ENCODE results near the gene LPCAT3.
"Not testable (repeated sequence)": the region's sequence is repeated elsewhere in the genome, so short reads cannot be mapped to it uniquely, and the experiment has no call there.

Gene LPCAT3

GRCh38 chr12:7018350-7019042 lies at the start of gene LPCAT3:
Gene LPCAT3 (minus strand): TSS chr12:7018476. CDS start chr12:7018424, 52 bp downstream.
- peak; percentile 88 to 95 for DNase-seq (ENCODE audit: low read depth in 2 of 2)

DNA sequence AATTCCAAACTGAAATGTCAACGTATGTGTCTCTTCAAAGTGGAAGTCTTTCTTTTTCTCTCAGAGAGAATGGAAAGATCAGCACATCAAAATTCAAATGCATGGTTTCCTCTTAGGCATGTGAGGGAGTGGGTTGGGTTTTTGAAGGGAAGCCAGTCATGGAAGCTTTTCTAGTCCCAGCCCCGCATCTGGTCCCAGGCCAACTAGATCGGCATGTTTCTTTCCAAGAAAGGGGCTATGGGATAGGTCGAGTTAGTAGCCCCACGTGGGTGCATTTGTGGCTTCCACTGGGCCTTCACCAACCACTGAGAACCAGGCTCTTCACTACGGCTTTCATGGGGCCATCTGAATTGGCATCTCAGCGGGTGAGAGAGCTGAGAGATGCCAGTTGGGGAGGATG lies 48.8 kb upstream of the LPCAT3 start:
- DNase-seq (ENCODE audit: low read depth in 2 of 2) = no peak

- DNase-seq (ENCODE audit: low read depth in 2 of 2) = no peak
Observed at GRCh38 chr12:7066596-7066995, 48.3 kb upstream of the LPCAT3 start.

GRCh38 chr12:7065073-7065623 lies 46.9 kb upstream of the LPCAT3 start:
- no peak for DNase-seq (ENCODE audit: low read depth in 2 of 2)

DNA sequence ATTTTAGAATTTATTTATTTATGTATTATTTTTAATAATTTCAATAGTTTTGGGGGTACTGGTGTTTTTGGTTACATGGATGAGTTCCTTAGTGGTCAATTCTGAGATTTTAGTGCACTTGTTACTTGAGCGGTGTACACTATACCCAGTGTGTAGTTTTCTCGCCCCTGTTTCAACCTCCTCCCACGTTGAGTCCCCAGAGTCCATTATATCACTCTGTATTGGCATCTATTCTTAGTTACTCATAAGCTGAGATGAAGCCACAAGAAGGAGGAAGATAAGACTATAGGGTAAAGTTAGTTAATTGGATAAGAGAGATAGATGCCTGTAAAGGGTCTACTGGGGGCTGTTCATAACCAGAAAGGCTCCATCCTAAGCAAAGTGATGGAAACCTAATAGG lies 46.2 kb upstream of the LPCAT3 start:
- no peak for DNase-seq (ENCODE audit: low read depth in 2 of 2)

- no peak for DNase-seq (ENCODE audit: low read depth in 2 of 2)
Observed at GRCh38 chr12:7061596-7061995, 43.3 kb upstream of the LPCAT3 start.

- no peak for DNase-seq (ENCODE audit: low read depth in 2 of 2)
Observed at GRCh38 chr12:7061138-7061537, 42.9 kb upstream of the LPCAT3 start.

DNA sequence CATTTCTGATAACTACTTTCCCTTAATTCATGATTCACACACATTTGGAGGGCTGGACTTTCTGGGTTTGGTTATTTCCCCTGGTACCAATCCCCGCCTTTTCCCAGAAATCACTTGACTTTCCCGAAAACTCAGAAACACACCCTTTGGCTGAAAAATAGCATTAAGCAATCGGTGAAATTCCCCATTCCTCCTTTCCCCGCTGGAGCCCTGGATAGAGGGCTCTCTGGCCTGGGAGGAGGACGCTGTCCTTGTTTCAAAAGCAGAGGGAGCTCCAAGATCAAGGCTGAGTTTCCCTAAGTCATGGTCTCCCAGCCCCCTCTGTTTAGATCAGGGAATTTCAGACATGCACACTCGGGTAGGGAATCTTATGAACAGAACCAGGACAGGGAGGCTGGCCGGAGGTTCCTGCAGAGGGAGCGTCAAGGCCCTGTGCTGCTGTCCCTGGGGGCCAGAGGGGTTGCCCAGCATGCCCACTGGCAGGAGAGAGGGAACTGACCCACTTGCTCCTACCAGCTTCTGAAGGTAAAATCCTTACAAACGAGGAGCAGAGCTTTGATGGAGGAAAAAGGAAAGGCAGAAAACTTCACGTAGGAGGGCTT lies 42.2 kb upstream of the LPCAT3 start, which contains the start of gene C1S:
Gene C1S, plus strand, starts transcription at position 366 of the 602 bp plus-strand sequence. CDS start 1,195 bp downstream, outside the sequence.
- DNase-seq (ENCODE audit: low read depth in 2 of 2) = no peak

- no peak for DNase-seq (ENCODE audit: low read depth in 2 of 2)
Observed at GRCh38 chr12:7059780-7060179, 41.5 kb upstream of the LPCAT3 start.

GRCh38 chr12:7058850-7059395 lies 40.6 kb upstream of the LPCAT3 start:
- no peak for DNase-seq (ENCODE audit: low read depth in 2 of 2)

DNA sequence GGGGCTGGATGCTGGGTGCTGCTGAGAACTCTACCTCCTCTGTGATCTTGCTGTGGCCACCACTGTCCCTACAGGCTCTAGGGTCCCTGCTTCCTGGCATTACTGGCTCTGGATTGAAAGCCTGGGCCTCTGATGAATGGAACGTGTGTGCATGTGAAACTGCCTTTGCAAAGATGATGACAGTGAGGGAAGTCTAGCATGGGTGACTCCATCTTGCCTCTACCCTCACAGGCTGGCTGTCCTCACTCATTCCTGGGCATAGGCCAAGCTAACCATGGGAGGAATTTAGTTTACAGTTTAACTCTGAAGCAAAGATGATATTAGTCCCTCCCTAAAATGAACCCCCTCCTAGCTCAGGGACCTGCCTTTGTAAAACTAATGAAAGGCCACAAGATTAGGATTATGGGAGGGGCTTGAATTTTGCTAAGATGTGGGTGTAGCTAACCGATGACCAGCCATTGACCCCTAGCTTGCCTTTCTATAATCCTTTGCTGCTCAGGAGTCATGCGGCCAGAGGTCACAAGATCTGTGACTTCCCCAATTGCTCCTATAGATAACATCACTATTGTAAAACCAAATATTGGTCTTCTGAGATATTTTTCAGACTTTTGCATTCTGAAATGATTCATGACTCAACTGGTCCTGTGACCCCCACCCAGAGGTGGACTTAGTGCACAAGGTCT lies 40.0 kb upstream of the LPCAT3 start:
- no peak for DNase-seq (ENCODE audit: low read depth in 2 of 2)

GRCh38 chr12:7055736-7056135 lies 37.5 kb upstream of the LPCAT3 start:
- DNase-seq (ENCODE audit: low read depth in 2 of 2) = not testable (repeated sequence)

DNA sequence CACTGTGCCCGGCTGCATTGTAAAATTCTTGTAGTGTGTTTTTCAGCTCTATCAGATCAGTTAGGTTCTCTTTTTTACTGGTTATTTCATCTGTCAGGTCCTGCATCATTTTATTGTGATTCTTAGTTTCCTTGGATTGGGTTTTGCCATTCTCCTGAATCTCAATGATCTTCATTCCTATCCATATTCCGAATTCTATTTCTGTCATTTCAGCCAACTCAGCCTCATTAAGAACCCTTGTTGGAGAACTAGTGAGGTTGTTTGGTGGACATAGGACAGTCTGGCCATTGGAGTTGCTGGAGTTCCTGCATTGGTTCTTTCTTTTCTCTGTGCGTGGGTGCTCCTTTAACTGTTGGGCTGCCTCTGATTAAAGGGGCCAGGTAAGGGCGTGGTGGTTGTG lies 36.6 kb upstream of the LPCAT3 start:
- DNase-seq (ENCODE audit: low read depth in 2 of 2) = no peak

DNA sequence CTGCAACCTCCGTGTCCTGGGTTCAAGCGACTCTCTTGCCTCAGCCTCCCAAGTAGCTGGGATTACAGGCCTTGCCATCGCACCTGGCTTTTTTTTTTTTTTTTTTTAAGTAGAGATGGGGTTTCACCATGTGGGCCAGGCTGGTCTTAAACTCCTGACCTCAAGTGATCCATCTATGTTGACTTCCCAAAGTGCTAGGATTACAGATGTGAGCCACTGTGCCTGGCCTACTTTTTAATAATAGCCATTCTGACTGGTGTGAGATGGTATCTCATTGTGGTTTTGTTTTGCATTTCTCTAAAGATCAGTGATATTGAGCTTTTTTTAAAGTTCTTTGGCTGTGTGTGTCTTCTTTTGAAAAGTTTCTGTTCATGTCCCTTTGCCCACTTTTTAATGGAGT lies 31.7 kb upstream of the LPCAT3 start:
- not testable (repeated sequence) for DNase-seq (ENCODE audit: low read depth in 2 of 2)

GRCh38 chr12:7049445-7049951 lies 31.2 kb upstream of the LPCAT3 start:
- DNase-seq (ENCODE audit: low read depth in 2 of 2) = not testable (repeated sequence)

GRCh38 chr12:7047306-7047705 lies 29.0 kb upstream of the LPCAT3 start:
- DNase-seq (ENCODE audit: low read depth in 2 of 2) = no peak

GRCh38 chr12:7046383-7047105 lies 28.3 kb upstream of the LPCAT3 start:
- DNase-seq (ENCODE audit: low read depth in 2 of 2) = no peak

- no peak for DNase-seq (ENCODE audit: low read depth in 2 of 2)
Observed at GRCh38 chr12:7045913-7046312, 27.6 kb upstream of the LPCAT3 start.

DNA sequence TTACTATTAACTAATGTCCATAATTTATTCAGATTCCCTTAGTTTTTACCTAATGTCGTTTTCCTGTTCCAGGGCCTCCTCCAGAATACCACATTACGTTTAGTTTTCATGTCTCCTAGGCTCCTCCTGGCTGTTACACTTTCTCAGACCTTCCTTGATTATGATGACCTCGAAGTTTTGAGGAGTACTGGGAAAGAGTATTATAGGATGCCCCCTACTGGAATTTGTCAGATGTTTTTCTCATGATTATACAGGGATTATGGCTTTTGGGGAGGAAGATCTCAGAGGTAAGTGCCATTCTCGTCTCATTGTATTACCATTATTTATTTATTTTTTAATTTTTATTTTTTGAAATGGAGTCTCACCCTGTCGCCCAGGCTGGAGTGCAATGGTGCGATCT lies 24.6 kb upstream of the LPCAT3 start:
- no peak for DNase-seq (ENCODE audit: low read depth in 2 of 2)

- DNase-seq (ENCODE audit: low read depth in 2 of 2) = no peak
Observed at GRCh38 chr12:7039403-7039802, 21.1 kb upstream of the LPCAT3 start.

GRCh38 chr12:7038591-7038990 lies 20.3 kb upstream of the LPCAT3 start:
- DNase-seq (ENCODE audit: low read depth in 2 of 2) = no peak

All from stimulated activated CD4-positive, alpha-beta T cell treated with anti-CD3 and anti-CD28 coated beads, Interleukin-12 subunit alpha, Interleukin-12 subunit beta, amount 100 ng/mL, for 24 hours (primary cell).